ENCODE data around the gene SCN5A.
"Not testable (repeated sequence)": the region's sequence is repeated elsewhere in the genome, so short reads cannot be mapped to it uniquely, and the experiment has no call there.

Gene SCN5A

GRCh38 chr3:38577371-38578080 is 72.0 kb downstream of the SCN5A start:
- DNase-seq, result no peak

GRCh38 chr3:38576526-38577370 is 72.7 kb downstream of the SCN5A start:
- no peak for DNase-seq

GRCh38 chr3:38576131-38576525 is 73.4 kb downstream of the SCN5A start:
- DNase-seq, result no peak

GRCh38 chr3:38575279-38575843 is 74.1 kb downstream of the SCN5A start:
- DNase-seq, result no peak

- no peak for DNase-seq
Measured at GRCh38 chr3:38574411-38575278, 74.8 kb downstream of the SCN5A start.

GRCh38 chr3:38573556-38573955 is 75.9 kb downstream of the SCN5A start:
- no peak for DNase-seq

GRCh38 chr3:38573111-38573510 is 76.4 kb downstream of the SCN5A start:
- no peak for DNase-seq

GRCh38 chr3:38567498-38567897 is 82.0 kb downstream of the SCN5A start:
- DNase-seq, result no peak

- not testable (repeated sequence) for DNase-seq
Measured at GRCh38 chr3:38566794-38567193, 82.7 kb downstream of the SCN5A start.

- DNase-seq, result no peak
Measured at GRCh38 chr3:38566215-38566528, 83.3 kb downstream of the SCN5A start.

GRCh38 chr3:38565339-38566214 is 83.9 kb downstream of the SCN5A start:
- DNase-seq, result no peak

GRCh38 chr3:38564631-38565338 is 84.7 kb downstream of the SCN5A start:
- no peak for DNase-seq

- no peak for DNase-seq
Measured at GRCh38 chr3:38563886-38564270, 85.6 kb downstream of the SCN5A start.

GRCh38 chr3:38563070-38563885 is 86.2 kb downstream of the SCN5A start:
- no peak for DNase-seq

- DNase-seq, result no peak
Measured at GRCh38 chr3:38562467-38562925, 87.0 kb downstream of the SCN5A start.

- no peak for DNase-seq
Measured at GRCh38 chr3:38561746-38562466, 87.6 kb downstream of the SCN5A start.

GRCh38 chr3:38560996-38561717 is 88.3 kb downstream of the SCN5A start:
- DNase-seq, result no peak

GRCh38 chr3:38560284-38560683 is 89.2 kb downstream of the SCN5A start:
- DNase-seq, result no peak

GRCh38 chr3:38558864-38559263 is 90.6 kb downstream of the SCN5A start:
- no peak for DNase-seq
